ENCODE results near the gene LHX3. TPM values are rescaled to one million over a fixed set of nuclear protein-coding genes. Genes with fewer than 3 reads are reported as not detected.
A peak's percentile ranks its signal among the peaks of the same experiment; 100 is the strongest.

Gene LHX3
- total RNA-seq, 1 donor from 2014 or later: not detected

DNA sequence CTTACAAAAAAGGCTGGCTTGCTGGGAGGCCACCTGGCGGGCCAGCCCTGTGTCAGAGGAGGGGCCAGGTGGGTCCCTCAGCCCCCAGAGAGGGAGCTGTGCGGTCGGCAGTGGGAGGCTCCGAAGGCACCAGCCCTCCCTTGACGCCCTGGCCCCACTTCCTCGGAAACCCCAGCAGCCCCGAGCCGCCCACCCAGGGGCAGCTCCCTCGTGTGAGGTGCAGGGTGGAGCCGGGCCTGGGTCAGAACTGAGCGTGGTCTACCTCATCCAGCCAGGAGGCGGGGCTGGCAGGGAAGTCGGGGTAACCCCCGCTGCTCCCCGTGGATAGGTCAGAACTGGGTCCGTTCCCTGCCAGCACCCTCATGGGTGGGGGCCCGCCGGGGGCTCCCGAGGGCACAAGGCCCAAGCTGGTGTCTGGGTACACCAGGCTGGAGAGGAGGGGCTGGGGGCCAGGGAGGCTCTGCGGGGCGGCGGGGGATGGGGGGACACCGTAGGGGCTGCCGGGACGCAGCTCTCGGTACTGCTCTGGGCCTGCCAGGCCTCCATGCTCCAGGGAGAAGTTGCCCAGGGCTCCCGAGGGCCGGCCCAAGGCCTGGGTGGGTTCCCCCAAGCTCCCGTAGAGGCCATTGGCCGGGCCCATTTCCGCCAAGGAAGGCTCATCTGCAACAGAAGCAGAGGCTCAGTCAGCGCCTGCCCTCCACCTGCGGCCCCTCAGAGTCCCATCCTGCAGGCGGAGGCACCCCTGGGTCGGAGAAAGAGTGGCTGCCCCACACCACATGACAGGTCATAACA is 7.6 kb downstream of the LHX3 start:
- no peak overlapping the region for H3K4me2 ChIP-seq
- no peak overlapping the region for H3K27ac ChIP-seq
- peaks cover 98% of the 10 kb centered on the region for H4K20me1 ChIP-seq (ENCODE audit: low read depth)
- DNase-seq (ENCODE audit: low spot score): no peak
- no peak overlapping the region for H3K9ac ChIP-seq
- no peak overlapping the region for H2AFZ ChIP-seq (replicated peaks)
- H3K36me3 Mint-ChIP-seq: no peaks in the 10 kb centered on the region
- H3K4me1 ChIP-seq: peaks cover 16% of the 10 kb centered on the region
- H3K9me3 Mint-ChIP-seq: no peaks in the 10 kb centered on the region
- H3K27me3 ChIP-seq: peaks cover 100% of the 10 kb centered on the region
- H3K36me3 ChIP-seq: no peaks in the 10 kb centered on the region
- H3K79me2 ChIP-seq (ENCODE audit: low read depth): no peaks in the 10 kb centered on the region
- H3K4me1 Mint-ChIP-seq: peaks cover 2% of the 10 kb centered on the region
- no peak overlapping the region for H3K27ac Mint-ChIP-seq
- peaks cover 57% of the 10 kb centered on the region for H3K27me3 Mint-ChIP-seq (ENCODE audit: insufficient read depth, low read depth)
- H3K4me3 Mint-ChIP-seq: no peak overlapping the region
- H3K4me3 ChIP-seq: no peak overlapping the region
- H3F3A ChIP-seq (ENCODE audit: low read depth): peaks cover 13% of the 10 kb centered on the region
- peak; percentile 13 for TF ChIP-seq EZH2phosphoT487 (IDR thresholded peaks at IDR 0.05)
- peak; percentile 22 for TF ChIP-seq EZH2 (IDR thresholded peaks at IDR 0.05)
- TF ChIP-seq CTCF (IDR thresholded peaks at IDR 0.05): no peak
- no peaks in the 10 kb centered on the region for H3K9me3 ChIP-seq (ENCODE audit: low read depth)

DNA sequence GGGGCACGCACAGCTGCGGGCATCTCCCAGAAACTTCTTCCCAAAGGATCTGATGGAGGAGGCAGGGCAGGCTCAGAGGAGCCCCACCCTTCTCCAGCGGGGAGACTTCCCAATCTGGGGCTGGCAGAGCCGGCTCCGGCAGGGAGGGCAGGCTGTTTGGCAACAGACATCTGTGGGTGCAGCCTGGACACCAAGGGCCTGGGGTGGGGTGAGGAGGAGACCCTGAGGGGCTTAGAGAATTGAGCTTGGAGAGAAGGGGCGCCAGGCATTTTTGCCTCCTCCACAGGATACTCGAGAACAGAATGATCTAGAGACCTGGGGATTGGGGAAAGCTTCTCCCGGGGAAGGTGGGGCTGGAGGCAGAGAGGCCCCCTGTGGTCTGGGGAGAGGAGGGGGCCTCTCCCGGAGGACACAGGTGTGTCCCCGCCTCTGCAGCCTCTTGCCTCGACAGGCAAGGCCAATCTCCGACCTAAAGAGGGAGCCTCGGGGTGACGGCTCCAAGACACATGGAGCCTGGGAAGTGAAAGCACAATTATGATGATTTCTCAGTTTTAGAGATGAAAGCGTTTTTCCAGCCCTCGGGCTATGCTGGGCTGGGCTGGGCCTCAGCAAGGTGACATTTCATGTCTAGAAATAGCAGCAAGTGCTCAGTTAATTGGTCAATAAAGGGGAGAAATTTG is 8.4 kb downstream of the LHX3 start:
- Histone ChIP-seq H3K9ac (no peak overlapping the region), H3K4me3 (no peak overlapping the region), H3K9me3 (ENCODE audit: low read depth) (no peaks in the 10 kb centered on the region), H3K27me3 (peaks cover 100% of the 10 kb centered on the region), H2AFZ (replicated peaks) (no peak overlapping the region), H3K79me2 (ENCODE audit: low read depth) (no peaks in the 10 kb centered on the region), H3K4me1 (peaks cover 19% of the 10 kb centered on the region), H3K36me3 (no peaks in the 10 kb centered on the region), H3K4me2 (no peak overlapping the region), H3F3A (ENCODE audit: low read depth) (peaks cover 13% of the 10 kb centered on the region), H3K27ac (no peak overlapping the region), H4K20me1 (ENCODE audit: low read depth) (peaks cover 98% of the 10 kb centered on the region)
- peak overlapping the region; percentile 65 for H3K4me3 Mint-ChIP-seq
- peaks cover 61% of the 10 kb centered on the region for H3K27me3 Mint-ChIP-seq (ENCODE audit: insufficient read depth, low read depth)
- no peaks in the 10 kb centered on the region for H3K36me3 Mint-ChIP-seq
- no peak for TF ChIP-seq CTCF (IDR thresholded peaks at IDR 0.05)
- peak; percentile 77 for TF ChIP-seq EZH2phosphoT487 (IDR thresholded peaks at IDR 0.05)
- peak; percentile 88 for TF ChIP-seq EZH2 (IDR thresholded peaks at IDR 0.05)
- DNase-seq (ENCODE audit: low spot score): no peak
- no peak overlapping the region for H3K27ac Mint-ChIP-seq
- peaks cover 2% of the 10 kb centered on the region for H3K4me1 Mint-ChIP-seq
- H3K9me3 Mint-ChIP-seq: no peaks in the 10 kb centered on the region

- no peak overlapping the region for H3K4me3 ChIP-seq
- H3K9me3 ChIP-seq (ENCODE audit: low read depth): no peaks in the 10 kb centered on the region
- H3K27ac ChIP-seq: no peak overlapping the region
- peaks cover 13% of the 10 kb centered on the region for H3F3A ChIP-seq (ENCODE audit: low read depth)
- DNase-seq (ENCODE audit: low spot score): no peak
- peaks cover 26% of the 10 kb centered on the region for H3K4me1 ChIP-seq
- no peak overlapping the region for H3K27ac Mint-ChIP-seq
- no peak overlapping the region for H3K4me2 ChIP-seq
- H3K27me3 Mint-ChIP-seq (ENCODE audit: insufficient read depth, low read depth): peaks cover 59% of the 10 kb centered on the region
- H3K36me3 Mint-ChIP-seq: no peaks in the 10 kb centered on the region
- H3K4me3 Mint-ChIP-seq: no peak overlapping the region
- peaks cover 87% of the 10 kb centered on the region for H4K20me1 ChIP-seq (ENCODE audit: low read depth)
- H3K4me1 Mint-ChIP-seq: peaks cover 2% of the 10 kb centered on the region
- H3K36me3 ChIP-seq: no peaks in the 10 kb centered on the region
- TF ChIP-seq CTCF (IDR thresholded peaks at IDR 0.05) (no peak), EZH2phosphoT487 (IDR thresholded peaks at IDR 0.05) (peak; percentile 83), EZH2 (IDR thresholded peaks at IDR 0.05) (no peak)
- H3K9me3 Mint-ChIP-seq: no peaks in the 10 kb centered on the region
- H3K27me3 ChIP-seq: peaks cover 100% of the 10 kb centered on the region
- no peak overlapping the region for H3K9ac ChIP-seq
- no peaks in the 10 kb centered on the region for H3K79me2 ChIP-seq (ENCODE audit: low read depth)
- no peak overlapping the region for H2AFZ ChIP-seq (replicated peaks)
These were observed 10.4 kb downstream of the LHX3 start for GRCh38 chr9:136194540-136194939.
